ENCODE data around the gene MFAP4.

DNA sequence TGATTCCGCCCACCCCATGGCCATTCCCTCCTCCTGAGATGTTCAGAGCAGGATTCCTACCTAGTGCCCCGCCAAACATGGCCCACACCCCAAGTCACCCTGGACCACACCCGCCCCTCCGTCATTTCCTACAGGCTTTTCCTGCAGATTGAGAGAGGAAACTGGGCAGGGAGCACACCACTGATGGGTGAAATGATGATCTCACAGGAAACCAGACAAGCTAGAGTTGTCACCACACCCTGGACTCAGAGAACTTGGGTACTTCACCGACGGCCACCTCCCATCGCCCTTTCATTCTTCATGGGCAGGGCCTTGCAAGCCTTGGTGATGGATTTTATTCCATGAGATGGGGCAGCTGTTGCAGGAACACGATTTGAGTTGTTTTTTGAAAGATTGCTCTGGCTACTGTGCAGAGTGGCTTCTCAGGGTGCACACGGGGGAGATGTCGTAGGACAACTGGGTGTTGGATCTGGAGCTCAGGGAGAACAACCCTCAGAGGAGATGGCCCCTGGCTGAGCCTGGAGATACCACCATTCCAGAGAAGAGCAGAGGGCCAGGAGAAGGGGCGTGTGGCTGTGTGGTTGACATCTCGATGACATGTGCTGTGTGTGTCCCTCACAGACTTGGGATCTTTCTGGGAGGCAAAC lies 17.0 kb downstream of the MFAP4 start:
- TF ChIP-seq RAD21 (IDR thresholded peaks at IDR 0.05) (no peak), JUND (IDR thresholded peaks at IDR 0.05) (no peak), SP1 (IDR thresholded peaks at IDR 0.05) (no peak), YY1 (IDR thresholded peaks at IDR 0.05) (no peak), TAF1 (conservative IDR thresholded peaks at IDR 0.05) (no peak)
- TF ChIP-seq, protein P1, sequence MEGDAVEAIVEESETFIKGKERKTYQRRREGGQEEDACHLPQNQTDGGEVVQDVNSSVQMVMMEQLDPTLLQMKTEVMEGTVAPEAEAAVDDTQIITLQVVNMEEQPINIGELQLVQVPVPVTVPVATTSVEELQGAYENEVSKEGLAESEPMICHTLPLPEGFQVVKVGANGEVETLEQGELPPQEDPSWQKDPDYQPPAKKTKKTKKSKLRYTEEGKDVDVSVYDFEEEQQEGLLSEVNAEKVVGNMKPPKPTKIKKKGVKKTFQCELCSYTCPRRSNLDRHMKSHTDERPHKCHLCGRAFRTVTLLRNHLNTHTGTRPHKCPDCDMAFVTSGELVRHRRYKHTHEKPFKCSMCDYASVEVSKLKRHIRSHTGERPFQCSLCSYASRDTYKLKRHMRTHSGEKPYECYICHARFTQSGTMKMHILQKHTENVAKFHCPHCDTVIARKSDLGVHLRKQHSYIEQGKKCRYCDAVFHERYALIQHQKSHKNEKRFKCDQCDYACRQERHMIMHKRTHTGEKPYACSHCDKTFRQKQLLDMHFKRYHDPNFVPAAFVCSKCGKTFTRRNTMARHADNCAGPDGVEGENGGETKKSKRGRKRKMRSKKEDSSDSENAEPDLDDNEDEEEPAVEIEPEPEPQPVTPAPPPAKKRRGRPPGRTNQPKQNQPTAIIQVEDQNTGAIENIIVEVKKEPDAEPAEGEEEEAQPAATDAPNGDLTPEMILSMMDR (IDR thresholded peaks at IDR 0.05; ENCODE audit: low read depth, low read length, missing input control): no peak
- TF ChIP-seq, protein P2, sequence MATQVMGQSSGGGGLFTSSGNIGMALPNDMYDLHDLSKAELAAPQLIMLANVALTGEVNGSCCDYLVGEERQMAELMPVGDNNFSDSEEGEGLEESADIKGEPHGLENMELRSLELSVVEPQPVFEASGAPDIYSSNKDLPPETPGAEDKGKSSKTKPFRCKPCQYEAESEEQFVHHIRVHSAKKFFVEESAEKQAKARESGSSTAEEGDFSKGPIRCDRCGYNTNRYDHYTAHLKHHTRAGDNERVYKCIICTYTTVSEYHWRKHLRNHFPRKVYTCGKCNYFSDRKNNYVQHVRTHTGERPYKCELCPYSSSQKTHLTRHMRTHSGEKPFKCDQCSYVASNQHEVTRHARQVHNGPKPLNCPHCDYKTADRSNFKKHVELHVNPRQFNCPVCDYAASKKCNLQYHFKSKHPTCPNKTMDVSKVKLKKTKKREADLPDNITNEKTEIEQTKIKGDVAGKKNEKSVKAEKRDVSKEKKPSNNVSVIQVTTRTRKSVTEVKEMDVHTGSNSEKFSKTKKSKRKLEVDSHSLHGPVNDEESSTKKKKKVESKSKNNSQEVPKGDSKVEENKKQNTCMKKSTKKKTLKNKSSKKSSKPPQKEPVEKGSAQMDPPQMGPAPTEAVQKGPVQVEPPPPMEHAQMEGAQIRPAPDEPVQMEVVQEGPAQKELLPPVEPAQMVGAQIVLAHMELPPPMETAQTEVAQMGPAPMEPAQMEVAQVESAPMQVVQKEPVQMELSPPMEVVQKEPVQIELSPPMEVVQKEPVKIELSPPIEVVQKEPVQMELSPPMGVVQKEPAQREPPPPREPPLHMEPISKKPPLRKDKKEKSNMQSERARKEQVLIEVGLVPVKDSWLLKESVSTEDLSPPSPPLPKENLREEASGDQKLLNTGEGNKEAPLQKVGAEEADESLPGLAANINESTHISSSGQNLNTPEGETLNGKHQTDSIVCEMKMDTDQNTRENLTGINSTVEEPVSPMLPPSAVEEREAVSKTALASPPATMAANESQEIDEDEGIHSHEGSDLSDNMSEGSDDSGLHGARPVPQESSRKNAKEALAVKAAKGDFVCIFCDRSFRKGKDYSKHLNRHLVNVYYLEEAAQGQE (IDR thresholded peaks at IDR 0.05): no peak
- TF ChIP-seq, protein P3, sequence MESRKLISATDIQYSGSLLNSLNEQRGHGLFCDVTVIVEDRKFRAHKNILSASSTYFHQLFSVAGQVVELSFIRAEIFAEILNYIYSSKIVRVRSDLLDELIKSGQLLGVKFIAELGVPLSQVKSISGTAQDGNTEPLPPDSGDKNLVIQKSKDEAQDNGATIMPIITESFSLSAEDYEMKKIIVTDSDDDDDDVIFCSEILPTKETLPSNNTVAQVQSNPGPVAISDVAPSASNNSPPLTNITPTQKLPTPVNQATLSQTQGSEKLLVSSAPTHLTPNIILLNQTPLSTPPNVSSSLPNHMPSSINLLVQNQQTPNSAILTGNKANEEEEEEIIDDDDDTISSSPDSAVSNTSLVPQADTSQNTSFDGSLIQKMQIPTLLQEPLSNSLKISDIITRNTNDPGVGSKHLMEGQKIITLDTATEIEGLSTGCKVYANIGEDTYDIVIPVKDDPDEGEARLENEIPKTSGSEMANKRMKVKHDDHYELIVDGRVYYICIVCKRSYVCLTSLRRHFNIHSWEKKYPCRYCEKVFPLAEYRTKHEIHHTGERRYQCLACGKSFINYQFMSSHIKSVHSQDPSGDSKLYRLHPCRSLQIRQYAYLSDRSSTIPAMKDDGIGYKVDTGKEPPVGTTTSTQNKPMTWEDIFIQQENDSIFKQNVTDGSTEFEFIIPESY (IDR thresholded peaks at IDR 0.05): no peak
- TF ChIP-seq, protein P4, sequence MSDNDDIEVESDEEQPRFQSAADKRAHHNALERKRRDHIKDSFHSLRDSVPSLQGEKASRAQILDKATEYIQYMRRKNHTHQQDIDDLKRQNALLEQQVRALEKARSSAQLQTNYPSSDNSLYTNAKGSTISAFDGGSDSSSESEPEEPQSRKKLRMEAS (IDR thresholded peaks at IDR 0.05): no peak

Measured in liver (tissue), 3 donors.